HG03025 (cell line): Measurements from ENCODE around the gene PTPRE.

Source experiments
- ATAC-seq: cut with Tn5 transposase; IDR thresholded peaks from one replicate; pipeline ENCODE4 v1.9.1; 2021; ENCODE audit warnings: mild to moderate bottlenecking, moderate library complexity; ENCODE audit not compliant: unreplicated experiment, low FRiP score

PTPRE gene

GRCh38 chr10:128017822-128018221 is 110.9 kb downstream of the PTPRE start:
- no peak for ATAC-seq

DNA sequence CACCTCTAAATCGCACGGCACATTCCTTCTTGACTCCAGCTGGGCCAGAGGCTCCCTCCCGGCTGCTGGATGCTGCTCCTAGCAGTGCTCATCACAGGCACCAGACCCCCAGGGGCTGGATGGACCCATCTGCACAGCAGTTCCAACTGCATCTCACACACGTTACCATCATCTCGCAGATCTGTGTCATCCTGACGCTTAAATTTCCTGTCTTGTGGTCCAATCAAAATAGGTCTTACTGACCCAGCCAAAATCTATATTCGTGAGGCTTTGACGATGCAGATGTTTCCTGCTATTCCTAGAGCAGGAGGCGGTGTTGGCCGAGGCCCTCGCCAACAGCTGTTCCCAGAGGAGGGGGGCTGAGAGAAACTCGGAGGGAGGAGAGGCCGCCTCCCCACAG is 111.3 kb downstream of the PTPRE start:
- no peak for ATAC-seq

DNA sequence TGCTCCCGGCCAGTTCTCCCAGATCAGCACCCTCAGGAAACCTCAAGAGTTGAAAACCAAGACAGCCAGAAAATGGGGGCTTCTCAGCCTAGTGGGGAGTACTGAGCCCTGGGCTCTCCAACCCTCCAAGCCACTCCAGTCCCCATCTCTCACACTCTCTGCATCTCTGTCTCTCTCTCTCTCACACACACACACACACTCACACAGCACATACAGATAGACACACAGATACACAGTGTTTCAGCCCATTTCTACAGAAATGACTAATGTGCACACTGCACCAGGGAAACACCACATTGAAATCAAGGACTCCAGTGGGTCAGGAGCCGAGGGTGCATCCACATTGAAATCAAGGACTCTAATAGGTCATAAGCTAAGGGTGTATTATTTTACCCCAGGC is 111.8 kb downstream of the PTPRE start:
- no peak for ATAC-seq

- ATAC-seq = no peak
Observed at GRCh38 chr10:128022261-128023196, 115.6 kb downstream of the PTPRE start.

DNA sequence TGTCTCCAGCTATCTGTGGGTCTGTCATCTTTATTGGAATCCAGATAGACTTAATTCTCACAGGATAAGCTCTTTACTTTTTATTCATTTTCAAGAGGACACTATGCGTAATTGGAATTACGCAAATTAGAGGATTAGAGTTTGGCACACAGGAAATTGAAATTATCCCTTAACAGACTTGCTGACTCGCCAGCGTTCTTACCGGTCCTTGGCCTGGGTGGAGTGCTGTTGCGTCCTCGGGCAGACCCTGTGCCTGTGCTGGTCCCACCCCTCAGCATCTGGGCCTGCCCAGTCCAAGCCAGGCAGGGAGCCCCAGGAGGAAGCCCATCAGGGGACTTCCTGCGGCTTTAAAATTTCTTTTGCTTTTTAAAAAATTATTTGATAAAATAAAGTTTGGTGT is 117.5 kb downstream of the PTPRE start:
- ATAC-seq = no peak

GRCh38 chr10:128025437-128025836 is 118.5 kb downstream of the PTPRE start:
- no peak for ATAC-seq

DNA sequence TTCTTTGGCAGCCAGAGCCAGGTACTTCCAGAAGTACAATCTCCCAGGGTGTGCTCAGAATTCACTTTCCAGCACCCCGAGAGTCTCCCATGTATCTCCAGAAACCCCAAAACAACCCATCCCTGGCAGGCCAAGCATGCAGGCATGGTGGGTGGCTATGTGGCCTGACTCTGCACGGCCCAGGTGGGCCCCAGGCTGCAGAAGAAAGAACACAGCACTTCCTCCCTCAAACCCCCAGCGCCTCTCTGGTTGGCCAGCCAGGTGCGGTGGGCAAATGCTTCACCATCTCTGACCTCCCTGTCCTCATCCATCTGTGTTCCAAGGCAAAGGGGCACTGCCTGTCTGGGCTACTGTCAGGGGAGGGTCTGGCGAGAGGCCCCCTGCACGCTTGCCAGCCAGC is 119.0 kb downstream of the PTPRE start:
- ATAC-seq = no peak

DNA sequence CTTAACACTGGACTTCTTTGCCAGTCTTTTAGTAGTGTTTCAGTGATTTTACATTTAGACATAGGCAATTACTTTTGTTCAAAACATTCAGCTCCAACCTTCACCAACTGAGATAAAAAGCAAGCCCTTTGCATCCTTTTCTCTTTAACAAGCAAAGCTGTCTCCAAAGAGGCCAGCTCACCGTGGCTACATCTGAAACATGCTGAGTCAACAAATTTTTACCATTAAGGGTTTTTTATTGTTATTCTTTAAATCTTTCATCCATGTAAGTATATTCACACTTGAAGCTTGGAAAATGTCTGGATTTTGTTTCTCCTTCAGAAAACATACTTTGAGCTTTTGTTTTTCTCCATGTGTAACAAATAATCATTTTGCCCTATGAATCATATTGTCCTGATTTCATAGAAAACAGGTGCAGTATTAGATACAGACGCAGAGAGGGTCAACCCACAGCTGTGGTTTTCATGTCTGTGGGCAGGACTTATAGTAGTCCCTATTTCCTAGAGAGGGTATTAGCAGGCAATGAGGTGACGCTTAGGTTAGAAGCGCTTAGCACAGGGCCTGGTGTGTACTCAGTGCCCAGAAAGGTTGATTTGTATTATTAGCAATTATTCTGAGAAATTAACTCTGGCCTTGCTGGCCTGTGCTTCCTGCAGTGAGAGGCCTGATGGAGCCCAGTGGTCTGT is 119.9 kb downstream of the PTPRE start:
- no peak for ATAC-seq

- ATAC-seq = no peak
Observed at GRCh38 chr10:128027306-128027705, 120.4 kb downstream of the PTPRE start.

DNA sequence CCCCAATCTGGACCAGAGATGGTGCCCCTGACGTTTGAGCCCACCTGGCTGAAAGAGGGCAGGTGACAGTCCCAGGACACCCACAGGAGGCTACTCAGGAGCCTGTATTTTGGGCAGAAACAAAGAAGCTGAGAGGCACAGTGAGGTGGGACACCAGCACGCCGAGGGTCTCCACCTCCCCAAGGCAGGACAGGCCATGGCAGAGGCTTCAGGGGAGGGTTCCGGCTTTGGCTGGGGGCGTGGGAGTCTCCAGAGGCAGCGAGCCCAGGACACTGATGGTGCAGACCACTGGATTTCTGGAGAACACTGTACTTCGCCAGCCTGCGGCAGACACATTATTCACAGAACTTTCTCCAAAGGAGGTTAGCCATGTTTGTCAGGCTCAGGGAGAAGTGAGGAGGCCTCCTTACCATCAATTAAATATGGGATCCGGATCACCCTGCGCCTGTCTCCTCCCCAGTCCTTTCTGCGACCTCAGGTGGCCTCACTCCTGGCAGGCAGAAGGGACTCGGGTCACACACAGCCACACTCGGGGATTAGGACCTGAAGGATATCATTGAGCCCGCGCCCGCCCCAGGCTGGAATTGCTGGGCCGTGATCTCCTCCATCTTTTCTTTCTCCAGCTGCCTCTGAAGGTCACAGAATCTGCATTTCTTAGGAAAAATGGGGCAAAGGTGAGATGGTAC is 121.1 kb downstream of the PTPRE start:
- no peak for ATAC-seq

- no peak for ATAC-seq
Observed at GRCh38 chr10:128028508-128029289, 121.8 kb downstream of the PTPRE start.

- ATAC-seq = no peak
Observed at GRCh38 chr10:128029290-128029651, 122.4 kb downstream of the PTPRE start.

DNA sequence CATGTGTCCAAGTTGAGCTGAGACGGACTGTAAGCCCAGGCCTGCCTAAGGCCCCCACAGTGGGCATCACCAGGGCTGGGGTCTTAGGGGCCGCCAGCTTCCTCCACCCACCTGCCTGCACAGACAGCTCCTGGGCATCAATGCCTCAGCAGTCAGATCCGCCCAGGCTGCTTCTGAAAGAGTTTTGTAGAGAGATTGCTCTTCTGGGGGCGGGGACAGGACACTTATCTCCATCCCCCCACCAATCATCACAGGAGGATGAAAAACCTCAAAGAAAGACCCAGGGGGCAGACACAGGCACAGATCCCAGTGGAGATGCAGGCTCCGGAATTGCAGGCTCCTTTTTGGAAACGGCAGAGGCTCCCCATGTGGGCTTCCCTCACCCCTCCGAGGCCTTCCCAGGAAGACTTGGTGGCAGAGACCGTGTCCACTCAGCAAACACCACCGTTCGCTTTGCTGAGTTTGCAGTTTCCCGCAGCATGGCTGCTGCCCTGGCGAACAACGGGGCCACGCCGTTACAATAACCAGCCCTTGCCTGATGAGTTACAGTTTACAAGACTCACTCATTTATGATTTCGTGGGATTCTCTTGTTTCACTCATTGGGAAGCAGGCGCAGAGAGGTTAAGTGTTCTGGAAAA is 122.9 kb downstream of the PTPRE start:
- ATAC-seq = no peak

GRCh38 chr10:128030498-128031072 is 123.7 kb downstream of the PTPRE start:
- ATAC-seq = no peak

- ATAC-seq = no peak
Observed at GRCh38 chr10:128031216-128031615, 124.3 kb downstream of the PTPRE start.

- no peak for ATAC-seq
Observed at GRCh38 chr10:128032466-128032865, 125.6 kb downstream of the PTPRE start.

DNA sequence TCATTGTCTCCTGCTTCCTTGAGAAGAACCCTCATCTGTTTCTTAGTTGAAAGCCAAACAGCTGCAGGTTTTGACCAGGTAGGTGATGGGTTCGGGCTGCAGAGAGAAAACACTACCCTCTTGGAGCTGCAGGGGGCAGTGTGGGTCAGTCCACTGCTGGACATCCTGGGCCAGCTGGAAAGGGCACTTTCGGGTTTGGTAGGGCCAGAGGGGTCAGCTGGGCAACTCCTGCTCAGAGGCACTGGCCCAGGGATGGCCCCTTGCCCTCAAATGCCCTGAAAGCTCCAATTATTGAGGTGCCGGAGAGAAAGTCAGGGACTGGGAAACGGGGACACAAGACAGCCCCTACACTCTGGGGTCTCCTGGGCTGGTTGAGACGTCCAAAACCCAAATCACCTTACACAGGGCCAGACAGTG is 128.7 kb downstream of the PTPRE start:
- no peak for ATAC-seq

GRCh38 chr10:128036011-128036615 is 129.2 kb downstream of the PTPRE start:
- no peak for ATAC-seq
